HepG2 (cell line): ENCODE data around the gene STKLD1. TPM values are rescaled to one million over a fixed set of nuclear protein-coding genes. Genes with fewer than 3 reads are reported as not detected.

ENCODE experiments used
- ATAC-seq: fragments of 200-7000 bp; cut with Tn5 transposase; 3 replicates; pipeline ENCODE4 v1.9.1; 2020; ENCODE audit warnings: mild to moderate bottlenecking, moderate library complexity
- BruUV-seq: library from RNA; stranded (reverse); fragments of 400-500 nt; replicated peaks from 2 replicates; lab custom pipeline; 2021; lab: Mats Ljungman, UMichigan
- CTCF ChIA-PET: fragments of 300-600 bp; formaldehyde crosslinking; extraction: SDS; loops from one replicate; lab custom pipeline; 2021; ENCODE audit warnings: low total read pairs, inconsistent platforms, low intra/inter-chr PET ratio; lab: Yijun Ruan, JAX
- POLR2A ChIA-PET: fragments of 350-600 bp; sonication (Branson Sonifier 250); formaldehyde crosslinking; loops from one replicate; lab custom pipeline; 2020; ENCODE audit warnings: antibody characterized with exemption, inconsistent platforms; lab: Yijun Ruan, JAX
- DNase-seq: peaks from one replicate; pipeline ENCODE4 v3.0.0-alpha.2; 2015; ENCODE audit warnings: low spot score
- FAIRE-seq: peaks from 3 replicates; lab custom pipeline; 2011; peaks lifted over from hg19 to GRCh38; lab: Jason Lieb, UNC
- H2AFZ ChIP-seq: one replicate; pipeline ENCODE4 v1.6.1; 2011; ENCODE audit warnings: low read length, inconsistent platforms
- H3K27ac ChIP-seq: fragments of 300-600 bp; 3 replicates; pipeline ENCODE4 v1.8.0; 2011; ENCODE audit warnings: mixed run types, mild to moderate bottlenecking, mixed read lengths, low read length, inconsistent platforms; ENCODE audit not compliant: insufficient read depth; ENCODE audit errors: extremely low read length
- H3K27me3 ChIP-seq, 2 experiments: fragments of 200-600 bp in 1 of 2; 2 replicates in 1 of 2; 3 replicates in 1 of 2; pipeline versions ENCODE4 v1.6.0 to v1.8.0; 2011; ENCODE audit warnings: low read length in 2 of 2, mild to moderate bottlenecking in 2 of 2, moderate library complexity in 2 of 2, inconsistent platforms in 1 of 2; ENCODE audit not compliant: insufficient read depth in 2 of 2, control insufficient read depth in 1 of 2
- H3K36me3 ChIP-seq, 2 experiments: fragments of 200-600 bp in 1 of 2; replicated peaks in 1 of 2; 2 replicates in 1 of 2; 3 replicates in 1 of 2; pipeline versions ENCODE4 v1.5.1 to v1.8.0; 2011; ENCODE audit warnings: low read length in 2 of 2, inconsistent platforms in 1 of 2; ENCODE audit not compliant: insufficient read depth in 2 of 2, control insufficient read depth in 1 of 2
- H3K4me1 ChIP-seq: 2 replicates; pipeline ENCODE4 v1.5.1; 2012; ENCODE audit warnings: low read length, inconsistent platforms; ENCODE audit not compliant: insufficient read depth
- H3K4me2 ChIP-seq: 2 replicates; pipeline ENCODE4 v1.6.0; 2011; ENCODE audit warnings: low read depth, low read length, inconsistent platforms
- H3K4me3 ChIP-seq, 3 experiments: fragments of 200-600 bp in 1 of 3; sonication (generic), shearing (Covaris generic) in 1 of 3; replicated peaks in 1 of 3; 2 replicates each; pipeline ENCODE4 v1.5.1; 2011 to 2016; ENCODE audit warnings: low read length in 3 of 3, inconsistent platforms in 2 of 3, low read depth in 2 of 3, mild to moderate bottlenecking in 2 of 3, control low read depth in 1 of 3, mixed read lengths in 1 of 3; ENCODE audit not compliant: insufficient read depth in 1 of 3
- H3K79me2 ChIP-seq: one replicate; pipeline ENCODE4 v1.6.1; 2011; ENCODE audit warnings: low read length, inconsistent platforms; ENCODE audit not compliant: insufficient read depth
- H3K9ac ChIP-seq: 2 replicates; pipeline ENCODE4 v1.6.0; 2011; ENCODE audit warnings: mild to moderate bottlenecking, low read depth, low read length, inconsistent platforms; ENCODE audit not compliant: insufficient read depth
- H3K9me3 ChIP-seq: 2 replicates; pipeline ENCODE4 v1.5.1; 2012; ENCODE audit warnings: mild to moderate bottlenecking, low read length
- H4K20me1 ChIP-seq: 2 replicates; pipeline ENCODE4 v1.6.0; 2011; ENCODE audit warnings: inconsistent platforms, mild to moderate bottlenecking, low read length, moderate library complexity; ENCODE audit not compliant: insufficient read depth
- HCFC1 ChIP-seq: fragments of 150-350 bp; IDR thresholded peaks from 2 replicates; pipeline ENCODE4 v1.6.1; 2014; ENCODE audit warnings: low read depth, low read length
- NONO ChIP-seq, 2 experiments: fragments of 450-650 bp in 1 of 2; sonication (generic) in 1 of 2; formaldehyde crosslinking in 1 of 2; IDR thresholded peaks in 1 of 2; conservative IDR thresholded peaks in 1 of 2; 2 replicates each; pipeline versions ENCODE4 v1.6.1 to v1.8.0; 2017 to 2022; ENCODE audit warnings: mild to moderate bottlenecking in 1 of 2, missing genetic modification reagents in 1 of 2, moderate library complexity in 1 of 2
- ZNF138 ChIP-seq: sonication (generic); formaldehyde crosslinking; IDR thresholded peaks from 2 replicates; pipeline ENCODE4 v1.5.0; 2020; ENCODE audit warnings: mild to moderate bottlenecking, low read depth, missing genetic modification reagents
- ZNF235 ChIP-seq: sonication (generic); formaldehyde crosslinking; IDR thresholded peaks from 2 replicates; pipeline ENCODE4 v1.8.1; 2023; ENCODE audit warnings: mild to moderate bottlenecking, missing genetic modification reagents, borderline replicate concordance
- ZNF430 ChIP-seq: sonication (generic); formaldehyde crosslinking; IDR thresholded peaks from 2 replicates; pipeline ENCODE4 v1.9.0; 2021; ENCODE audit warnings: mild to moderate bottlenecking, missing genetic modification reagents
- ZNF7 ChIP-seq: IDR thresholded peaks from 2 replicates; pipeline ENCODE4 v1.6.1; 2016; ENCODE audit warnings: missing biosample characterization, missing genetic modification reagents
- WGBS: methylation state at CpG from one replicate; pipeline ENCODE4 v1.1.6; 2017; ENCODE audit warnings: low lambda C conversion rate; 5-methylcytosine and 5-hydroxymethylcytosine counted together
- in situ Hi-C: cut with HindIII; loops from 2 replicates; pipeline ENCODE4 v1.10.0; 2017; ENCODE audit warnings: low pct_unique_long_range_greater_than_20kb; ENCODE audit not compliant: extremely low pct_ligation_motif_present
- intact Hi-C: fragments of 100-400 bp; cut with micrococcal nuclease; formaldehyde crosslinking; loops from one replicate; pipeline ENCODE4 v1.10.0; 2022; ENCODE audit not compliant: unreplicated experiment
- polyA plus RNA-seq, 8 experiments: library from polyadenylated mRNA; depleted of rRNA in 3 of 8; stranded (reverse) in 7 of 8; unstranded in 1 of 8; fragments of >200 nt; fragmentation: Illumina TruSeq in 4 of 8; extraction: Trizol in 4 of 8; gene quantifications; 2 replicates each; pipeline versions ENCODE4 v1.2.1 to v1.2.3, GENCODE V29; 2011 to 2016; ENCODE audit warnings: low read depth in 4 of 8, missing spikeins in 1 of 8, mixed read lengths in 1 of 8; ENCODE audit not compliant: insufficient read depth in 1 of 8
- total RNA-seq, 5 experiments: library from RNA; depleted of rRNA; stranded (reverse); fragments of >200 nt; fragmentation: Illumina TruSeq; extraction: Trizol; gene quantifications; 2 replicates each; pipeline ENCODE4 v1.2.3, GENCODE V29; 2016; ENCODE audit warnings: low read depth in 1 of 5
- TF ChIP-seq, protein P1 (sequence below): sonication (generic); formaldehyde crosslinking; IDR thresholded peaks from 2 replicates; pipeline ENCODE4 v1.4.0; 2020; ENCODE audit warnings: missing genetic modification reagents, borderline replicate concordance
- TF ChIP-seq, protein P2 (sequence below): sonication (generic); formaldehyde crosslinking; IDR thresholded peaks from 2 replicates; pipeline ENCODE4 v1.5.0; 2020; ENCODE audit warnings: mild to moderate bottlenecking, missing genetic modification reagents, borderline replicate concordance
- TF ChIP-seq, protein P3 (sequence below): sonication (generic); formaldehyde crosslinking; IDR thresholded peaks from 2 replicates; pipeline ENCODE4 v1.4.0; 2020; ENCODE audit warnings: missing genetic modification reagents, mild to moderate bottlenecking, borderline replicate concordance

The STKLD1 gene
- total and polyA plus RNA-seq, 2 of the 13 experiments (the other 11 are each of a cell fraction or from before 2014, with no cell fraction given), result 1.5 to 2.2 TPM

DNA sequence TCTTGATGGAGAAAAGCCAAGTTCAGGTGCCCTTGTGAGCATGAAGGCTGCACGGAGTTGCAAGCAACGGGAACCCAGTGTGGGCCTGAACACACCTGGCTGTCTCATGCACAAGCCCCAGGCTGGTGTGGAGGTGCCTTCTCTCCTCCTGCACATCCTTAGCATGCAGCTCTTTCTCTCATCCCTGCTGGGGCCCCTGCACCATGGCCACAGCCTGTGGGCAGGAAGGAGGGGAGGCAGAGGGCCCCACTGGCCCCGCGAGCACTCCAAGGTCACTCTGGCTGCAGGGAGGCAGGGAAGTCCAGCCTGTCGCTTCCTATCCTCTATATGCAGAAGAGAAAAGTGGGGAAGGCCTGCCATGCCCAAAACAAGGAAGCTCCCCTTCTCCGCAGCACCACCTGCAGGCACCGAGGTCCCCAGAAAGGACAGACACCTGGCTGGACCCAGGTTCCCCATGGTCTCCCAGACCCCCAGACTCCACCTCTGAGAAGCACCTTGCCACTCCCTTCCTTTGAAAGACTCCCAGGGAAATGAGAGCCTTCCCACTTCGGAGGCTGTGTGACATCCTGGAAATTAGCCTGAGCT, 18.6 kb downstream of the STKLD1 start (continued):
- TF ChIP-seq NONO (IDR thresholded peaks at IDR 0.05) (no peak), NONO (CRISPR knock-in tag; conservative IDR thresholded peaks at IDR 0.05) (no peak), ZNF138 (CRISPR knock-in tag) (no peak), HCFC1 (no peak), ZNF235 (CRISPR knock-in tag) (no peak), ZNF7 (CRISPR knock-in tag) (no peak)
- TF ChIP-seq, protein P1, sequence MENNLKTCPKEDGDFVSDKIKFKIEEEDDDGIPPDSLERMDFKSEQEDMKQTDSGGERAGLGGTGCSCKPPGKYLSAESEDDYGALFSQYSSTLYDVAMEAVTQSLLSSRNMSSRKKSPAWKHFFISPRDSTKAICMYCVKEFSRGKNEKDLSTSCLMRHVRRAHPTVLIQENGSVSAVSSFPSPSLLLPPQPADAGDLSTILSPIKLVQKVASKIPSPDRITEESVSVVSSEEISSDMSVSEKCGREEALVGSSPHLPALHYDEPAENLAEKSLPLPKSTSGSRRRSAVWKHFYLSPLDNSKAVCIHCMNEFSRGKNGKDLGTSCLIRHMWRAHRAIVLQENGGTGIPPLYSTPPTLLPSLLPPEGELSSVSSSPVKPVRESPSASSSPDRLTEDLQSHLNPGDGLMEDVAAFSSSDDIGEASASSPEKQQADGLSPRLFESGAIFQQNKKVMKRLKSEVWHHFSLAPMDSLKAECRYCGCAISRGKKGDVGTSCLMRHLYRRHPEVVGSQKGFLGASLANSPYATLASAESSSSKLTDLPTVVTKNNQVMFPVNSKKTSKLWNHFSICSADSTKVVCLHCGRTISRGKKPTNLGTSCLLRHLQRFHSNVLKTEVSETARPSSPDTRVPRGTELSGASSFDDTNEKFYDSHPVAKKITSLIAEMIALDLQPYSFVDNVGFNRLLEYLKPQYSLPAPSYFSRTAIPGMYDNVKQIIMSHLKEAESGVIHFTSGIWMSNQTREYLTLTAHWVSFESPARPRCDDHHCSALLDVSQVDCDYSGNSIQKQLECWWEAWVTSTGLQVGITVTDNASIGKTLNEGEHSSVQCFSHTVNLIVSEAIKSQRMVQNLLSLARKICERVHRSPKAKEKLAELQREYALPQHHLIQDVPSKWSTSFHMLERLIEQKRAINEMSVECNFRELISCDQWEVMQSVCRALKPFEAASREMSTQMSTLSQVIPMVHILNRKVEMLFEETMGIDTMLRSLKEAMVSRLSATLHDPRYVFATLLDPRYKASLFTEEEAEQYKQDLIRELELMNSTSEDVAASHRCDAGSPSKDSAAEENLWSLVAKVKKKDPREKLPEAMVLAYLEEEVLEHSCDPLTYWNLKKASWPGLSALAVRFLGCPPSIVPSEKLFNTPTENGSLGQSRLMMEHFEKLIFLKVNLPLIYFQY (CRISPR knock-in tag), result no peak

DNA sequence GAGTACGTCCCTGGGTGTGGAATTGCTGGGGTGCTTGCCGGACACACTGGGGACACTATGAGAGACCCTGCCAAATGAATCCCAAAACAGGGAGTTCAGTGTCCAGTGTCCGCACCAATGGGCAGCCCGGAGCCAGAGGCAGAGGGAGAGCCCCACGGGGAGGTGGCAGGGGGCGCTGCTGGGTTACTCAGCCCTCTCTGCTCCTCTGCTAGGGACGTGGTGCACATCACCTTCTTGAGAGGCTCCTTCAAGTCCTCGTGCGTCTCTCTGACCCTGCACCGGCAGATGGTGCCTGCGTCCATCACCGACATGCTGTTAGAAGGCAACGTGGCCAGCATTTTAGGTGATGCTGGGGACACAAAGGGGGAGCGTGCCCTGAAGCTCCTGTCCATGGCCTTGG, 20.8 kb downstream of the STKLD1 start:
- FAIRE-seq, result no peak
- H3K4me2 ChIP-seq, result no peak overlapping the region
- POLR2A ChIA-PET, result no interaction called here
- H3K9me3 ChIP-seq, result no peaks in the 10 kb centered on the region
- WGBS, result 63% methylated on average over 6 of the region's 14 CpGs
- intact Hi-C loops, result loop anchor here (5.0 kb wide), 1 partner anchor 40 kb away; the partner anchor contains the start of genes SURF1 and SURF2
- in situ Hi-C loops, result no loop called here
- H4K20me1 ChIP-seq, result no peaks in the 10 kb centered on the region
- no peak overlapping the region for H3K4me3 ChIP-seq
- DNase-seq, result no peak
- H3K27ac ChIP-seq, result no peak overlapping the region
- H3K9ac ChIP-seq, result no peak overlapping the region
- CTCF ChIA-PET, result no interaction called here
- no peaks in the 10 kb centered on the region for H3K36me3 ChIP-seq
- H3K27me3 ChIP-seq, result no peaks in the 10 kb centered on the region
- H3K79me2 ChIP-seq, result no peaks in the 10 kb centered on the region
- ATAC-seq, result peak; percentile 52
- BruUV-seq, result no TSS peak
- no peak overlapping the region for H2AFZ ChIP-seq
- peaks cover 47% of the 10 kb centered on the region for H3K4me1 ChIP-seq
- no peak for TF ChIP-seq ZNF430 (CRISPR knock-in tag)
- TF ChIP-seq, protein P2, sequence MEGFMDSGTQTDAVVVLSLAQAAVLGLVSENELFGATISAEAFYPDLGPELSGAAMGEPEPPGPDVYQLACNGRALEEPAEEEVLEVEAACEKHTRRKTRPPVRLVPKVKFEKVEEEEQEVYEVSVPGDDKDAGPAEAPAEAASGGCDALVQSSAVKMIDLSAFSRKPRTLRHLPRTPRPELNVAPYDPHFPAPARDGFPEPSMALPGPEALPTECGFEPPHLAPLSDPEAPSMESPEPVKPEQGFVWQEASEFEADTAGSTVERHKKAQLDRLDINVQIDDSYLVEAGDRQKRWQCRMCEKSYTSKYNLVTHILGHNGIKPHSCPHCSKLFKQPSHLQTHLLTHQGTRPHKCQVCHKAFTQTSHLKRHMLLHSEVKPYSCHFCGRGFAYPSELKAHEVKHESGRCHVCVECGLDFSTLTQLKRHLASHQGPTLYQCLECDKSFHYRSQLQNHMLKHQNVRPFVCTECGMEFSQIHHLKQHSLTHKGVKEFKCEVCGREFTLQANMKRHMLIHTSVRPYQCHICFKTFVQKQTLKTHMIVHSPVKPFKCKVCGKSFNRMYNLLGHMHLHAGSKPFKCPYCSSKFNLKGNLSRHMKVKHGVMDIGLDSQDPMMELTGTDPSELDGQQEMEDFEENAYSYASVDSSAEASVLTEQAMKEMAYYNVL, result no peak
- TF ChIP-seq, protein P3, sequence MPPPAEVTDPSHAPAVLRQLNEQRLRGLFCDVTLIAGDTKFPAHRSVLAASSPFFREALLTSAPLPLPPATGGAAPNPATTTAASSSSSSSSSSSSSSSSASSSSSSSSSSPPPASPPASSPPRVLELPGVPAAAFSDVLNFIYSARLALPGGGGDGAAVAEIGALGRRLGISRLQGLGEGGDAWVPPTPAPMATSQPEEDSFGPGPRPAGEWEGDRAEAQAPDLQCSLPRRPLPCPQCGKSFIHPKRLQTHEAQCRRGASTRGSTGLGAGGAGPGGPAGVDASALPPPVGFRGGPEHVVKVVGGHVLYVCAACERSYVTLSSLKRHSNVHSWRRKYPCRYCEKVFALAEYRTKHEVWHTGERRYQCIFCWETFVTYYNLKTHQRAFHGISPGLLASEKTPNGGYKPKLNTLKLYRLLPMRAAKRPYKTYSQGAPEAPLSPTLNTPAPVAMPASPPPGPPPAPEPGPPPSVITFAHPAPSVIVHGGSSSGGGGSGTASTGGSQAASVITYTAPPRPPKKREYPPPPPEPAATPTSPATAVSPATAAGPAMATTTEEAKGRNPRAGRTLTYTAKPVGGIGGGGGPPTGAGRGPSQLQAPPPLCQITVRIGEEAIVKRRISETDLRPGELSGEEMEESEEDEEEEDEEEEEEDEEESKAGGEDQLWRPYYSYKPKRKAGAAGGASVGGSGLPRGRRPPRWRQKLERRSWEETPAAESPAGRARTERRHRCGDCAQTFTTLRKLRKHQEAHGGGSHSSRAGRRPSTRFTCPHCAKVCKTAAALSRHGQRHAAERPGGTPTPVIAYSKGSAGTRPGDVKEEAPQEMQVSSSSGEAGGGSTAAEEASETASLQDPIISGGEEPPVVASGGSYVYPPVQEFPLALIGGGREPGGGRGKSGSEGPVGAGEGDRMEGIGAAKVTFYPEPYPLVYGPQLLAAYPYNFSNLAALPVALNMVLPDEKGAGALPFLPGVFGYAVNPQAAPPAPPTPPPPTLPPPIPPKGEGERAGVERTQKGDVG (CRISPR knock-in tag), result no peak
